Caco-2 (cell line): ENCODE data around the gene NTN1. TPM values are rescaled to one million over a fixed set of nuclear protein-coding genes. Genes with fewer than 3 reads are reported as not detected.

ENCODE experiments used
- BruUV-seq: library from RNA; stranded (reverse); fragments of 400-500 nt; replicated peaks from 2 replicates; lab custom pipeline; 2021; lab: Mats Ljungman, UMichigan
- CTCF ChIA-PET: fragments of 300-600 bp; sonication (Branson Sonifier 250); formaldehyde crosslinking; loops from one replicate; lab custom pipeline; 2022; ENCODE audit warnings: antibody characterized with exemption; lab: Charles Lee
- POLR2A ChIA-PET: fragments of 300-600 bp; sonication (Branson Sonifier 250); formaldehyde crosslinking; loops from one replicate; lab custom pipeline; 2022; ENCODE audit warnings: antibody characterized with exemption; lab: Charles Lee
- DNase-seq, 2 experiments: peaks; one replicate each; pipeline versions ENCODE4 v3.0.0 to v3.0.0-alpha.2; 2020 to 2022
- H3K27me3 ChIP-seq: replicated peaks from 2 replicates; pipeline ENCODE4 v1.6.0; 2011; ENCODE audit warnings: low read length; ENCODE audit not compliant: control insufficient read depth, insufficient read depth
- H3K36me3 ChIP-seq: 2 replicates; pipeline ENCODE4 v1.5.1; 2011; ENCODE audit warnings: low read length; ENCODE audit not compliant: control insufficient read depth, insufficient read depth
- H3K4me1 ChIP-seq: fragments of 250-450 bp; sonication (Bioruptor Pico); 2 replicates; pipeline ENCODE4 v1.5.1; 2020; ENCODE audit warnings: mild to moderate bottlenecking
- H3K4me3 ChIP-seq: 2 replicates; pipeline ENCODE4 v1.5.1; 2011; ENCODE audit warnings: low read depth, mild to moderate bottlenecking, control low read depth, low read length
- H3K9me3 ChIP-seq: fragments of 250-450 bp; sonication (Bioruptor Pico); 2 replicates; pipeline ENCODE4 v1.5.1; 2020; ENCODE audit warnings: mild to moderate bottlenecking, moderate library complexity
- H3K27ac Mint-ChIP-seq: one replicate; pipeline ENCODE4 v1.8.0; 2022; ENCODE audit warnings: mixed read lengths; ENCODE audit not compliant: unreplicated experiment
- H3K27me3 Mint-ChIP-seq: one replicate; pipeline ENCODE4 v1.8.0; 2022; ENCODE audit warnings: mixed read lengths; ENCODE audit not compliant: insufficient read depth, unreplicated experiment
- H3K36me3 Mint-ChIP-seq: one replicate; pipeline ENCODE4 v1.8.0; 2022; ENCODE audit warnings: mild to moderate bottlenecking, mixed read lengths; ENCODE audit not compliant: insufficient read depth, unreplicated experiment
- H3K4me1 Mint-ChIP-seq: one replicate; pipeline ENCODE4 v1.8.0; 2022; ENCODE audit warnings: low read depth, mixed read lengths; ENCODE audit not compliant: unreplicated experiment
- H3K4me3 Mint-ChIP-seq: one replicate; pipeline ENCODE4 v1.8.0; 2022; ENCODE audit warnings: mild to moderate bottlenecking, moderate library complexity, mixed read lengths; ENCODE audit not compliant: unreplicated experiment
- H3K9me3 Mint-ChIP-seq: one replicate; pipeline ENCODE4 v1.8.0; 2022; ENCODE audit warnings: mixed read lengths; ENCODE audit not compliant: unreplicated experiment
- CTCF ChIP-seq, 2 experiments: fragments of 200-600 bp in 1 of 2; IDR thresholded peaks; 1 replicate in 1 of 2; 2 replicates in 1 of 2; pipeline versions ENCODE4 v1.5.1 to v1.8.0; 2011 to 2022; ENCODE audit warnings: antibody characterized with exemption in 1 of 2, control low read depth in 1 of 2, inconsistent platforms in 1 of 2, low read depth in 1 of 2, low read length in 1 of 2, mild to moderate bottlenecking in 1 of 2, moderate library complexity in 1 of 2; ENCODE audit not compliant: insufficient read depth in 1 of 2, severe bottlenecking in 1 of 2, unreplicated experiment in 1 of 2
- intact Hi-C: fragments of 100-400 bp; cut with micrococcal nuclease; formaldehyde crosslinking; loops from one replicate; pipeline ENCODE4 v1.10.0; 2022; ENCODE audit not compliant: unreplicated experiment
- total RNA-seq: library from RNA; stranded (reverse); gene quantifications from 2 replicates; pipeline ENCODE4 v1.2.3, GENCODE V29; 2022

Gene NTN1
- total RNA-seq, 1 experiment from 2014 or later = 0.88 TPM

DNA sequence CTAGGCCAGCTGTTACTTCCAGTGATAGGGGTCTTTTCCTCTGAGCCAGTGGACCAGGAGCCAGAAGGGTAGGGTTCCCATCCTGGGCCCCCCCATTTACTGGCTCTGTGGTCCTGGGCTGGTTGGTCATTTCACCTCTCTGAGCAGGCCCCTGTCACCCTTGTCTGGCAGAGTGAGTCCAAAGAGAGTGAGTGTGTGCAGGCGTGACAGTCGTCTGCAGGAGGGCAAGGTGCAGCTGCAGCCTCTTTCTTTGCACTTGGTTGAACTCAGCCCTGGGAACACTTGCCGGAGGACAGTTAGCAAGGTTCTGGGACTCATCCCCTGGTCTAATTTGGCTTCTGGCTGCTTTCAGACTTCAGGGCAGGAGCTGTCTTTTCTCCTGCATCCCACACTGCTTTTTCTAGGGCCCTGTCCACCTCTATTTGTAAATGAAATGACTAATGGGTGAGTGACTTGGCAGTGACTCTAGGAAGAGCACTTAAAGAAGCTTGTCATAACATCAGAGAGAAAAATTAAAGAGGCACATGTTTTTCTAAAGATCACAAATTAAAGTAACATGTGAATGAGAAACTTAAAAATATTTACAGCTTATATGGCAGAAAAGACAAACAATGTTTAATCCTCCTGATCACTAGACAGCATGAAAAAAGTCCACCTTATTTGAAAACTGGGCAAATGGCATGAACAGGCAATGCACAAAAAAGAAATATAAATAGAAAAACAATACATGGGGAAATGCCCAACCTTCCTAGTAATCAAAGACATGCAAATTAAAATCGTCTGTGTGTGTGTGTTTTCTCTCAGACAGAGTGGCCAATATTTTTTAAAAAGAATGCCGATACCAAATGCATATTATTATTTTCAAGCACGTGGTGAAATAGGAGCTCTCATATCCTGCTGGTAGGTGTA lies 137.5 kb downstream of the NTN1 start:
- no peaks in the 10 kb centered on the region for H3K9me3 ChIP-seq
- H3K27me3 ChIP-seq = no peaks in the 10 kb centered on the region
- no peak overlapping the region for H3K4me3 ChIP-seq
- DNase-seq = no peak
- H3K4me1 ChIP-seq = no peaks in the 10 kb centered on the region
- no TSS peak for BruUV-seq
- Mint-ChIP-seq H3K27ac (no peak overlapping the region), H3K9me3 (no peaks in the 10 kb centered on the region), H3K36me3 (peaks cover 8% of the 10 kb centered on the region), H3K27me3 (peaks cover 4% of the 10 kb centered on the region), H3K4me3 (no peak overlapping the region), H3K4me1 (peaks cover 9% of the 10 kb centered on the region)
- no peaks in the 10 kb centered on the region for H3K36me3 ChIP-seq
- no peak for TF ChIP-seq CTCF (IDR thresholded peaks at IDR 0.05; ENCODE audit: insufficient read depth in 1 of 2, low read depth in 1 of 2, low read length in 1 of 2, severe bottlenecking in 1 of 2, unreplicated experiment in 1 of 2)
- ChIA-PET CTCF (no interaction called here), POLR2A (no interaction called here)
- intact Hi-C loops = no loop called here

- Histone ChIP-seq H3K9me3 (no peaks in the 10 kb centered on the region), H3K36me3 (no peaks in the 10 kb centered on the region), H3K4me1 (no peaks in the 10 kb centered on the region), H3K4me3 (peak overlapping the region; percentile 36), H3K27me3 (no peaks in the 10 kb centered on the region)
- Mint-ChIP-seq H3K27me3 (no peaks in the 10 kb centered on the region), H3K36me3 (peaks cover 8% of the 10 kb centered on the region), H3K9me3 (no peaks in the 10 kb centered on the region), H3K4me3 (peak overlapping the region; percentile 71), H3K4me1 (peaks cover 9% of the 10 kb centered on the region), H3K27ac (peak overlapping the region; percentile 76)
- intact Hi-C loops = loop anchor here (5.0 kb wide), 1 partner anchor 165 kb away; no protein-coding TSS in a partner anchor
- CTCF ChIA-PET = interaction anchor here (0.6 kb wide), 2 partner anchors 47 to 55 kb away, joined by 4 to 5 read pairs; no protein-coding TSS in a partner anchor
- BruUV-seq = no TSS peak
- POLR2A ChIA-PET = no interaction called here
- peak; percentile 23 to 47 for TF ChIP-seq CTCF (IDR thresholded peaks at IDR 0.05; ENCODE audit: insufficient read depth in 1 of 2, low read depth in 1 of 2, low read length in 1 of 2, severe bottlenecking in 1 of 2, unreplicated experiment in 1 of 2)
- DNase-seq = peak; percentile 41 to 49
Observed at GRCh38 chr17:9162275-9162985, 141.1 kb downstream of the NTN1 start.

GRCh38 chr17:9166788-9167187 lies 145.5 kb downstream of the NTN1 start:
- peaks cover 3% of the 10 kb centered on the region for H3K27me3 Mint-ChIP-seq
- peaks cover 17% of the 10 kb centered on the region for H3K4me1 Mint-ChIP-seq
- ChIA-PET POLR2A (no interaction called here), CTCF (no interaction called here)
- BruUV-seq = no TSS peak
- Histone ChIP-seq H3K27me3 (no peaks in the 10 kb centered on the region), H3K9me3 (no peaks in the 10 kb centered on the region), H3K4me3 (no peak overlapping the region), H3K36me3 (no peaks in the 10 kb centered on the region), H3K4me1 (no peaks in the 10 kb centered on the region)
- peaks cover 8% of the 10 kb centered on the region for H3K36me3 Mint-ChIP-seq
- no peak overlapping the region for H3K27ac Mint-ChIP-seq
- no peak for TF ChIP-seq CTCF (IDR thresholded peaks at IDR 0.05; ENCODE audit: insufficient read depth in 1 of 2, low read depth in 1 of 2, low read length in 1 of 2, severe bottlenecking in 1 of 2, unreplicated experiment in 1 of 2)
- intact Hi-C loops = no loop called here
- H3K9me3 Mint-ChIP-seq = no peaks in the 10 kb centered on the region
- DNase-seq = no peak
- H3K4me3 Mint-ChIP-seq = no peak overlapping the region
